ENCODE results near the gene CWC27.

DNA sequence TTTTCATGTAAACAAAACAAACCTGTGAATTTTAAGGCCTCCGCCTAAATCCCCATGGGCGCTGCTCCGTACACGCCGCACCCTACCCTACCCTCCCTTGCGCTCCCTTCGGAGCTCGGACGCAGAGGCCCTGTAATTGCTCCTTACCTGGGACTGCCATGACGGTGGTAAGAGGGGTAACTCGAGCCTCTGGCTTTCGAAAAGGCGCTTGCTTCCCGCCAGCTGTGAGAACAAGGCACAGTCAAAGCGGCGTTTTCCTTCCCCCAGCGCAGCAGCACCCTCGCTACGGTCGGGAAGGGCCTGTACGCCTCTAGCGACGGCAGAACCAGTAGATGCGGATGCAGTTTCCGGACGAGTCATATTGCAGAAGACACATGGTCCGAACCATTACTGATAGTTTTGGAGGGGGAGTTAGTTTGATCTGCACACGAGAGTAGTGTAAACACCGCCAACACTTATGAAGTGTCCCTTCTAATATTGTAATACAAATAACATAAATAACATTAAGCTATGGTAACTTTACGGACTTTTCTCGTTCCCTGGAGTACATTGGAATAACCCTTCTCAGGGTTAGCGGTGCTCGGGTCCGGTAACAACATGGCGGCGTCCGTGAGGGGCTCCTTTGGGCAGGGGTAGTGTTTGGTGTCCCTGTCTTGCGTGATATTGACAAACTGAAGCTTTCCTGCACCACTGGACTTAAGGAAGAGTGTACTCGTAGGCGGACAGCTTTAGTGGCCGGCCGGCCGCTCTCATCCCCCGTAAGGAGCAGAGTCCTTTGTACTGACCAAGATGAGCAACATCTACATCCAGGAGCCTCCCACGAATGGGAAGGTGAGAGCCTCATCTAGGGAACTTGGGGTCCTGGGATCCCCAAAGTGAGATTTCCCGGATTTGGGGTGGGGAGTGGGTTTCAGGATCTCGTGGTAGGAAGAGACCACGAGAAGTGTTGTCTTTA, at the start of gene CWC27, which contains the start of gene SREK1IP1:
- peak; percentile 86; the same call in 1 of the 2 replicates for TF ChIP-seq FOXK2 (IDR thresholded peaks at IDR 0.05)
- no peak for TF ChIP-seq HDGF (IDR thresholded peaks at IDR 0.05; ENCODE audit: borderline replicate concordance)
- 0 out of 2 replicates have a peak, but pooled peaks have one; percentile 65 for TF ChIP-seq CTBP1 (IDR thresholded peaks at IDR 0.05; ENCODE audit: borderline replicate concordance)
- TF ChIP-seq BHLHE40 (IDR thresholded peaks at IDR 0.05; ENCODE audit: borderline replicate concordance), result peak; percentile 81
- peak; percentile 75 for TF ChIP-seq NFRKB (IDR thresholded peaks at IDR 0.05)
- TF ChIP-seq SUZ12 (IDR thresholded peaks at IDR 0.05), result no peak
- TF ChIP-seq ZNF384 (IDR thresholded peaks at IDR 0.05), result no peak

All from HEK293T (cell line).